Measurements from ENCODE around the gene CLEC2A.

- TF ChIP-seq EP300 (conservative IDR thresholded peaks at IDR 0.05; ENCODE audit: poor library complexity, severe bottlenecking) (no peak), RAD21 (conservative IDR thresholded peaks at IDR 0.05) (no peak), EZH2 (IDR thresholded peaks at IDR 0.05; ENCODE audit: borderline replicate concordance, insufficient read depth, low read length, poor library complexity, severe bottlenecking) (no peak), CTCF (IDR thresholded peaks at IDR 0.05; ENCODE audit: poor library complexity, severe bottlenecking) (no peak)
- TF ChIP-seq, protein P1, sequence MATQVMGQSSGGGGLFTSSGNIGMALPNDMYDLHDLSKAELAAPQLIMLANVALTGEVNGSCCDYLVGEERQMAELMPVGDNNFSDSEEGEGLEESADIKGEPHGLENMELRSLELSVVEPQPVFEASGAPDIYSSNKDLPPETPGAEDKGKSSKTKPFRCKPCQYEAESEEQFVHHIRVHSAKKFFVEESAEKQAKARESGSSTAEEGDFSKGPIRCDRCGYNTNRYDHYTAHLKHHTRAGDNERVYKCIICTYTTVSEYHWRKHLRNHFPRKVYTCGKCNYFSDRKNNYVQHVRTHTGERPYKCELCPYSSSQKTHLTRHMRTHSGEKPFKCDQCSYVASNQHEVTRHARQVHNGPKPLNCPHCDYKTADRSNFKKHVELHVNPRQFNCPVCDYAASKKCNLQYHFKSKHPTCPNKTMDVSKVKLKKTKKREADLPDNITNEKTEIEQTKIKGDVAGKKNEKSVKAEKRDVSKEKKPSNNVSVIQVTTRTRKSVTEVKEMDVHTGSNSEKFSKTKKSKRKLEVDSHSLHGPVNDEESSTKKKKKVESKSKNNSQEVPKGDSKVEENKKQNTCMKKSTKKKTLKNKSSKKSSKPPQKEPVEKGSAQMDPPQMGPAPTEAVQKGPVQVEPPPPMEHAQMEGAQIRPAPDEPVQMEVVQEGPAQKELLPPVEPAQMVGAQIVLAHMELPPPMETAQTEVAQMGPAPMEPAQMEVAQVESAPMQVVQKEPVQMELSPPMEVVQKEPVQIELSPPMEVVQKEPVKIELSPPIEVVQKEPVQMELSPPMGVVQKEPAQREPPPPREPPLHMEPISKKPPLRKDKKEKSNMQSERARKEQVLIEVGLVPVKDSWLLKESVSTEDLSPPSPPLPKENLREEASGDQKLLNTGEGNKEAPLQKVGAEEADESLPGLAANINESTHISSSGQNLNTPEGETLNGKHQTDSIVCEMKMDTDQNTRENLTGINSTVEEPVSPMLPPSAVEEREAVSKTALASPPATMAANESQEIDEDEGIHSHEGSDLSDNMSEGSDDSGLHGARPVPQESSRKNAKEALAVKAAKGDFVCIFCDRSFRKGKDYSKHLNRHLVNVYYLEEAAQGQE (IDR thresholded peaks at IDR 0.05; ENCODE audit: borderline replicate concordance): no peak
Observed at GRCh38 chr12:9881988-9882387, 50.2 kb downstream of the CLEC2A start.

All from neural cell (in vitro differentiated cells).